ENCODE measurements around the gene FMN1. TPM values are rescaled to one million over a fixed set of nuclear protein-coding genes. Genes with fewer than 3 reads are reported as not detected.

Gene FMN1
- total RNA-seq, 1 donor from 2014 or later = 0.02 TPM

GRCh38 chr15:33098094-33099058, 96.1 kb downstream of the FMN1 start:
- peaks cover 2% of the 10 kb centered on the region for H3K4me1 Mint-ChIP-seq
- no peaks in the 10 kb centered on the region for H3K27me3 Mint-ChIP-seq
- DNase-seq = no peak
- H3K27ac Mint-ChIP-seq = no peak overlapping the region
- H3K4me3 Mint-ChIP-seq = no peak overlapping the region
- H3K9me3 Mint-ChIP-seq = no peaks in the 10 kb centered on the region
- no peaks in the 10 kb centered on the region for H3K36me3 Mint-ChIP-seq (ENCODE audit: low read depth)
- intact Hi-C loops (cut with micrococcal nuclease) = no loop called here

GRCh38 chr15:33096134-33096533, 98.4 kb downstream of the FMN1 start:
- Mint-ChIP-seq H3K27me3 (no peaks in the 10 kb centered on the region), H3K9me3 (no peaks in the 10 kb centered on the region), H3K4me1 (peaks cover 3% of the 10 kb centered on the region), H3K4me3 (no peak overlapping the region), H3K36me3 (ENCODE audit: low read depth) (no peaks in the 10 kb centered on the region), H3K27ac (no peak overlapping the region)
- no peak for DNase-seq
- intact Hi-C loops (cut with micrococcal nuclease) = no loop called here

DNA sequence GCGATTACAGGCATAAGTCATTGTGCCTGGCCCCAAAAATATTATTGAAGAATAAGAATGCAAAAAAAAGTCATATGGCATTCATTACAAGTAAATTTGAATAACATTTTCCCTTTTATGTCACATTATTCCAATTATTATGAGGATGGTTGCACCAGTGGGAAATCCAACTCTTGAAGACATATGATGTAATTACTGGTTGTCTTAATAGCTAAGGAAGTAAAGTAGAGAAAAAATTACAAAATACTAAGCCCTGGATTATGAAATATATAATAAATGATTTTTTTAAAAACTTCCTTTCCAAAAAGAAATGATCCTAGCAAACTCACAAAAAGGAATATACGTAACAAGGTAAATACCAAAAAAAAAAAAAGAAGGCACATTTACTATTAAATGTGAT, 98.9 kb downstream of the FMN1 start:
- H3K4me3 Mint-ChIP-seq = no peak overlapping the region
- DNase-seq = no peak
- H3K4me1 Mint-ChIP-seq = peaks cover 3% of the 10 kb centered on the region
- no peaks in the 10 kb centered on the region for H3K27me3 Mint-ChIP-seq
- H3K36me3 Mint-ChIP-seq (ENCODE audit: low read depth) = no peaks in the 10 kb centered on the region
- no peaks in the 10 kb centered on the region for H3K9me3 Mint-ChIP-seq
- no peak overlapping the region for H3K27ac Mint-ChIP-seq
- intact Hi-C loops (cut with micrococcal nuclease) = no loop called here

GRCh38 chr15:33094336-33094735, 100.2 kb downstream of the FMN1 start:
- no peak overlapping the region for H3K4me3 Mint-ChIP-seq
- intact Hi-C loops (cut with micrococcal nuclease) = no loop called here

GRCh38 chr15:33093222-33093621, 101.3 kb downstream of the FMN1 start:
- intact Hi-C loops (cut with micrococcal nuclease) = no loop called here
- Mint-ChIP-seq H3K27ac (no peak overlapping the region), H3K4me1 (peaks cover 3% of the 10 kb centered on the region), H3K4me3 (no peak overlapping the region), H3K9me3 (no peaks in the 10 kb centered on the region), H3K36me3 (ENCODE audit: low read depth) (no peaks in the 10 kb centered on the region), H3K27me3 (peaks cover 2% of the 10 kb centered on the region)
- DNase-seq = no peak

More at GRCh38 chr15:33094336-33094735, 100.2 kb downstream of the FMN1 start:
- DNase-seq = no peak
- no peaks in the 10 kb centered on the region for H3K36me3 Mint-ChIP-seq (ENCODE audit: low read depth)
- no peaks in the 10 kb centered on the region for H3K27me3 Mint-ChIP-seq
- no peak overlapping the region for H3K27ac Mint-ChIP-seq
- peaks cover 3% of the 10 kb centered on the region for H3K4me1 Mint-ChIP-seq
- no peaks in the 10 kb centered on the region for H3K9me3 Mint-ChIP-seq

GRCh38 chr15:33091983-33092693, 102.4 kb downstream of the FMN1 start:
- peaks cover 2% of the 10 kb centered on the region for H3K4me1 Mint-ChIP-seq
- H3K9me3 Mint-ChIP-seq = no peaks in the 10 kb centered on the region
- no peak overlapping the region for H3K4me3 Mint-ChIP-seq
- intact Hi-C loops (cut with micrococcal nuclease) = no loop called here
- no peaks in the 10 kb centered on the region for H3K36me3 Mint-ChIP-seq (ENCODE audit: low read depth)
- no peak for DNase-seq
- no peak overlapping the region for H3K27ac Mint-ChIP-seq
- peaks cover 2% of the 10 kb centered on the region for H3K27me3 Mint-ChIP-seq

- H3K27me3 Mint-ChIP-seq = peaks cover 2% of the 10 kb centered on the region
- no peak overlapping the region for H3K27ac Mint-ChIP-seq
- H3K9me3 Mint-ChIP-seq = no peaks in the 10 kb centered on the region
- H3K4me1 Mint-ChIP-seq = peaks cover 2% of the 10 kb centered on the region
- H3K36me3 Mint-ChIP-seq (ENCODE audit: low read depth) = no peaks in the 10 kb centered on the region
- no peak overlapping the region for H3K4me3 Mint-ChIP-seq
- intact Hi-C loops (cut with micrococcal nuclease) = no loop called here
- DNase-seq = no peak
Observed at GRCh38 chr15:33089878-33090757, 104.4 kb downstream of the FMN1 start.

- Mint-ChIP-seq H3K27ac (no peak overlapping the region), H3K4me1 (peaks cover 2% of the 10 kb centered on the region), H3K4me3 (no peak overlapping the region), H3K27me3 (peaks cover 2% of the 10 kb centered on the region), H3K36me3 (ENCODE audit: low read depth) (no peaks in the 10 kb centered on the region), H3K9me3 (no peaks in the 10 kb centered on the region)
- intact Hi-C loops (cut with micrococcal nuclease) = no loop called here
- DNase-seq = peak; percentile 12
Observed at GRCh38 chr15:33089165-33089877, 105.2 kb downstream of the FMN1 start.

DNA sequence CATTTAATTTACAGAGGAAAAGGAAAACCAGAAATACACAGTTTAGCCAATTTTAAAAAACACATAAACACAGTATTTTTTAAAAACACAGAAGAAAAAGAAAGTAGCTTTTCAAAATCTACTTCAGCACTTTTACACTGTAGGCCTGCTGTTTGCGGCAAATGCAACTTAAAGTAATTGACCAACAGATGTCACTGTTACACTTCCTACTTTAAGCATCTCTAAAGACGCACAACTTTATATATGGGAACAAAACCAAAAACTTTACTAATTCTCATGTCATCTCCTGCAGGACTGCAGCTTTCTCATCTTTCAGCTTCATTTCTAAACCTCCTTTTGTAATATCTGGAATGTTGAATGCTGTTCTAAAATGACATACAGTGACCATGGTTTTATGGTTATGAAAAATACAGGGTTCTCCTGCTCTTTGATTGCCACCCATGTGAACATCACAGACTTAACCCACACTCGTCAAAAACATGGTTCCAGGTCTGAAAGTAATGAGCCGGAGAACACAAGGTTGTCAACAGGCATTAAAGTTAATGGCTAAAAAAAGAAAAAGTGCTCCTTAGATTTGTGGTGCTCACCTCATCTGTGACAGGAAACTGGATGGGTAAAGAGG, 107.9 kb downstream of the FMN1 start:
- Mint-ChIP-seq H3K27ac (no peak overlapping the region), H3K36me3 (ENCODE audit: low read depth) (no peaks in the 10 kb centered on the region), H3K27me3 (peaks cover 2% of the 10 kb centered on the region), H3K4me3 (no peak overlapping the region), H3K9me3 (no peaks in the 10 kb centered on the region), H3K4me1 (no peaks in the 10 kb centered on the region)
- intact Hi-C loops (cut with micrococcal nuclease) = loop anchor here (1.0 kb wide), 1 partner anchor 46 kb away; no protein-coding TSS in a partner anchor
- DNase-seq = peak; percentile 58

- peak; percentile 25 for DNase-seq
- Mint-ChIP-seq H3K4me3 (no peak overlapping the region), H3K36me3 (ENCODE audit: low read depth) (no peaks in the 10 kb centered on the region), H3K27me3 (peaks cover 5% of the 10 kb centered on the region), H3K9me3 (no peaks in the 10 kb centered on the region), H3K4me1 (no peaks in the 10 kb centered on the region), H3K27ac (no peak overlapping the region)
- intact Hi-C loops (cut with micrococcal nuclease) = no loop called here
Observed at GRCh38 chr15:33084661-33085060, 109.9 kb downstream of the FMN1 start.

- DNase-seq = no peak
- H3K27me3 Mint-ChIP-seq = peaks cover 3% of the 10 kb centered on the region
- intact Hi-C loops (cut with micrococcal nuclease) = no loop called here
Observed at GRCh38 chr15:33083232-33084081, 111.1 kb downstream of the FMN1 start.

GRCh38 chr15:33080006-33080405, 114.5 kb downstream of the FMN1 start:
- H3K4me1 Mint-ChIP-seq = no peaks in the 10 kb centered on the region
- H3K27ac Mint-ChIP-seq = no peak overlapping the region
- H3K9me3 Mint-ChIP-seq = no peaks in the 10 kb centered on the region
- no peaks in the 10 kb centered on the region for H3K36me3 Mint-ChIP-seq (ENCODE audit: low read depth)
- DNase-seq = no peak
- H3K27me3 Mint-ChIP-seq = peaks cover 4% of the 10 kb centered on the region
- H3K4me3 Mint-ChIP-seq = no peak overlapping the region
- intact Hi-C loops (cut with micrococcal nuclease) = no loop called here

More at GRCh38 chr15:33083232-33084081, 111.1 kb downstream of the FMN1 start:
- H3K27ac Mint-ChIP-seq = no peak overlapping the region
- H3K9me3 Mint-ChIP-seq = no peaks in the 10 kb centered on the region
- no peaks in the 10 kb centered on the region for H3K36me3 Mint-ChIP-seq (ENCODE audit: low read depth)
- no peak overlapping the region for H3K4me3 Mint-ChIP-seq
- H3K4me1 Mint-ChIP-seq = no peaks in the 10 kb centered on the region

Data from activated CD4-positive, alpha-beta T cell treated with anti-CD3 and anti-CD28 coated beads, Interleukin-2, amount 10 ng/mL, durations not matched to agents 24 days and 14 days (primary cell).